ENCODE measurements around the gene PROS1. TPM values are rescaled to one million over a fixed set of nuclear protein-coding genes. Genes with fewer than 3 reads are reported as not detected.

PROS1 gene
- total and polyA plus RNA-seq, 2 of the 8 experiments (the other 6 are each of a cell fraction or from before 2014, with no cell fraction given) = 0.65 to 2.5 TPM

DNA sequence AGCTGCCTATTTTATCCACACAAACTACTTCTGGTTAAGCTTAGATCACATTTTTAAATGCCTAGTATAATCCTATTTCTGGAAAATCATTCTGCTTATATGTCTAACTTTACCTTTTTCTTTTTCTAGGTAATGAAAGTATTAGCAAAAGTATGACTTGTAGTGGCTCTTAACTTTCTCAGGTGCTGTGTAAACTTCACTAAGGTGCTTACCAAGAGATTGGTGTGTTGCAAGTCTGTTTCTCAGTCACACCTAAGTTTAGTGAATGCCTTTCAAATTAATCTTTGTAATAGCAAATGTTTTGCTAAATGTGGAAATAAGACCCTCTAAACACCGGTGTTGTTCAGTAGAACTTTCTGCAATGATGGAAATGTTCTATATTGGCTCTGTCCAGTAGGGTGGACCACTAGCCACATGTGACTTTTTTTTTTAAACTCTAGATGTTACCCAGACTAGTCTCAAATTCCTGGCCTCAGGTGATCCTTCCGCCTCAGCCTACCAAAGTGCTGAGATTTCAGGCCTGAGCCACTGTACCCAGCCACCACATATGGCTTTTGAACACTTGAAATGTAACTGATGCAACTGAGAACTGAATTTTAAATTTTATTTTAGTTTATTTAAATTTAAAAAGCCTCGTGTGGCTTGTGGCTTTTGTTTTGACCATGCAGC is 28.3 kb upstream of the PROS1 start:
- Histone ChIP-seq H2AFZ (ENCODE audit: low read length) (no peak overlapping the region), H3K4me1 (replicated peaks in 1 of 4; ENCODE audit: control insufficient read depth in 3 of 4, insufficient read depth in 4 of 4, low read length in 3 of 4) (no peaks in the 10 kb centered on the region), H2BK15ac (ENCODE audit: low read length) (no peak overlapping the region), H4K8ac (ENCODE audit: extremely low read depth, insufficient read depth, low read length) (no peak overlapping the region), H3K79me1 (ENCODE audit: low read depth, low read length) (no peaks in the 10 kb centered on the region), H2AK5ac (ENCODE audit: low read depth, low read length) (no peak overlapping the region), H3K23me2 (ENCODE audit: low read depth, low read length) (no peaks in the 10 kb centered on the region), H3K56ac (replicated peaks; ENCODE audit: insufficient read length, low read depth, low read length) (no peak overlapping the region), H4K91ac (replicated peaks; ENCODE audit: insufficient read length, low read length) (no peak overlapping the region), H3K4ac (replicated peaks; ENCODE audit: insufficient read length, low read depth, low read length) (no peak overlapping the region), H3K9ac (replicated peaks in 1 of 4; ENCODE audit: extremely low read depth in 1 of 4, low read depth in 3 of 4, low read length in 3 of 4) (no peak overlapping the region), H3K27ac (ENCODE audit: low read depth, low read length) (no peak overlapping the region), H3K23ac (ENCODE audit: insufficient read length) (no peak overlapping the region), H3K4me3 (ENCODE audit: extremely low read depth in 1 of 4, insufficient read depth in 2 of 4, low read depth in 3 of 4, low read length in 4 of 4) (no peak overlapping the region), H3K9me3 (ENCODE audit: insufficient read depth in 2 of 2, low read depth in 1 of 2, low read length in 1 of 2) (no peaks in the 10 kb centered on the region), H2BK5ac (ENCODE audit: low read depth, low read length) (no peak overlapping the region), H3K18ac (ENCODE audit: extremely low read depth, low read length) (no peak overlapping the region), H2BK120ac (replicated peaks; ENCODE audit: low read depth, low read length) (no peak overlapping the region), H3K79me2 (ENCODE audit: control insufficient read depth in 1 of 2, insufficient read depth in 2 of 2, low read length in 2 of 2) (no peaks in the 10 kb centered on the region), H3K36me3 (ENCODE audit: control insufficient read depth in 2 of 4, insufficient read depth in 4 of 4, low read length in 3 of 4) (no peaks in the 10 kb centered on the region), H4K5ac (ENCODE audit: insufficient read length, low read depth, low read length) (no peak overlapping the region), H3K14ac (ENCODE audit: insufficient read length) (no peak overlapping the region), H2BK20ac (ENCODE audit: low read length) (no peak overlapping the region), H3K4me2 (ENCODE audit: insufficient read depth in 1 of 2, low read depth in 2 of 2, low read length in 2 of 2) (no peak overlapping the region), H3K27me3 (replicated peaks in 1 of 4; ENCODE audit: control insufficient read depth in 3 of 4, extremely low read depth in 1 of 4, insufficient read depth in 3 of 4, low read length in 3 of 4) (no peaks in the 10 kb centered on the region), H2BK12ac (ENCODE audit: low read depth, low read length) (no peak overlapping the region), H4K20me1 (replicated peaks in 1 of 2; ENCODE audit: control insufficient read depth in 1 of 2, insufficient read depth in 2 of 2, low read length in 2 of 2) (peaks cover 0 to 1% of the 10 kb centered on the region in 2 experiments)
- 90% methylated on average over 3 of the region's 3 CpGs; no CpG with 5 or more reads in 1 of the 2 experiments for WGBS, 2 experiments (ENCODE audit: extremely low coverage in 1 of 2, insufficient coverage in 1 of 2, insufficient read length in 1 of 2, insufficient replicate concordance in 2 of 2, low coverage in 1 of 2, low lambda C conversion rate in 2 of 2, missing lambda C conversion rate in 1 of 2)
- CTCF ChIA-PET (ENCODE audit: partially characterized antibody) = interaction anchor here (0.8 to 1.3 kb wide), 3 partner anchors 10 to 67 kb away, joined by 3 to 5 read pairs (median 4); no protein-coding TSS in a partner anchor
- POLR2A ChIA-PET (ENCODE audit: partially characterized antibody) = no interaction called here
- FAIRE-seq (no peak), DNase-seq (ENCODE audit: low read depth in 1 of 2, low spot score in 2 of 2) (no peak)
- no peak for TF ChIP-seq EGR1 (IDR thresholded peaks at IDR 0.05; ENCODE audit: borderline replicate concordance, low read depth, low read length)
- TF ChIP-seq KDM4A (IDR thresholded peaks at IDR 0.05; ENCODE audit: low read depth, low read length, severe bottlenecking) = no peak
- TF ChIP-seq SIX5 (IDR thresholded peaks at IDR 0.05; ENCODE audit: low read depth, low read length) = no peak
- TF ChIP-seq BACH1 (IDR thresholded peaks at IDR 0.05; ENCODE audit: low read length) = no peak
- no peak for TF ChIP-seq JUND (IDR thresholded peaks at IDR 0.05; ENCODE audit: low read length)
- no peak for TF ChIP-seq RNF2 (IDR thresholded peaks at IDR 0.05; ENCODE audit: borderline replicate concordance, low read depth, low read length, missing control alignments, poor library complexity, severe bottlenecking)
- TF ChIP-seq, protein P1, sequence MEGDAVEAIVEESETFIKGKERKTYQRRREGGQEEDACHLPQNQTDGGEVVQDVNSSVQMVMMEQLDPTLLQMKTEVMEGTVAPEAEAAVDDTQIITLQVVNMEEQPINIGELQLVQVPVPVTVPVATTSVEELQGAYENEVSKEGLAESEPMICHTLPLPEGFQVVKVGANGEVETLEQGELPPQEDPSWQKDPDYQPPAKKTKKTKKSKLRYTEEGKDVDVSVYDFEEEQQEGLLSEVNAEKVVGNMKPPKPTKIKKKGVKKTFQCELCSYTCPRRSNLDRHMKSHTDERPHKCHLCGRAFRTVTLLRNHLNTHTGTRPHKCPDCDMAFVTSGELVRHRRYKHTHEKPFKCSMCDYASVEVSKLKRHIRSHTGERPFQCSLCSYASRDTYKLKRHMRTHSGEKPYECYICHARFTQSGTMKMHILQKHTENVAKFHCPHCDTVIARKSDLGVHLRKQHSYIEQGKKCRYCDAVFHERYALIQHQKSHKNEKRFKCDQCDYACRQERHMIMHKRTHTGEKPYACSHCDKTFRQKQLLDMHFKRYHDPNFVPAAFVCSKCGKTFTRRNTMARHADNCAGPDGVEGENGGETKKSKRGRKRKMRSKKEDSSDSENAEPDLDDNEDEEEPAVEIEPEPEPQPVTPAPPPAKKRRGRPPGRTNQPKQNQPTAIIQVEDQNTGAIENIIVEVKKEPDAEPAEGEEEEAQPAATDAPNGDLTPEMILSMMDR (IDR thresholded peaks at IDR 0.05; ENCODE audit: control extremely low read depth in 1 of 3, insufficient read depth in 1 of 3, low read depth in 1 of 3, low read length in 3 of 3) = no peak
- TF ChIP-seq TBP (IDR thresholded peaks at IDR 0.05; ENCODE audit: low read depth, low read length) = no peak
- TF ChIP-seq, protein P2, sequence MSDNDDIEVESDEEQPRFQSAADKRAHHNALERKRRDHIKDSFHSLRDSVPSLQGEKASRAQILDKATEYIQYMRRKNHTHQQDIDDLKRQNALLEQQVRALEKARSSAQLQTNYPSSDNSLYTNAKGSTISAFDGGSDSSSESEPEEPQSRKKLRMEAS (IDR thresholded peaks at IDR 0.05) = no peak
- no peak for TF ChIP-seq TEAD4 (IDR thresholded peaks at IDR 0.05; ENCODE audit: low read depth, low read length)
- TF ChIP-seq CEBPB (IDR thresholded peaks at IDR 0.05; ENCODE audit: low read depth, low read length) = no peak
